Measurements from ENCODE around the gene WDFY2.

DNA sequence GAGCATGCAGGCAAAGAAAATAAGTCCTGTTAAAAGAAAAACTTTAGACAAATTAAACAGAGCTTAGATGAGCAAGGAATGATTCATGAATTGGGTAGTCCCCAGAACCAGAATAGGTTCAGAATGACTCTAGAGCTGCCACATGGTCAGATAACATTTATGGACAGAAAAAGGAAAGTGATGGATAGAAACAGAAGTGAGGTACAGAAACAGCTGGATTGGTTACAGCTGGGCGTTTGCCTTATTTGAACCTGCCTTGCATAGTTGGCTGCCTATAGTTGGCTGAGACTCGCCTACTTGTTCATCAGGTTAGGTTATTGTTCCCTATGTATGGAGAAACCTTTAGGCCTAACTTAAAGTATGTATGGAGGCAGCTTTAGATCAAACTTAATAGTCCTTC is 35.4 kb downstream of the WDFY2 start:
- no peak for TF ChIP-seq POLR2A (IDR thresholded peaks at IDR 0.05; ENCODE audit: extremely low read depth, insufficient read length)
- TF ChIP-seq, protein P1, sequence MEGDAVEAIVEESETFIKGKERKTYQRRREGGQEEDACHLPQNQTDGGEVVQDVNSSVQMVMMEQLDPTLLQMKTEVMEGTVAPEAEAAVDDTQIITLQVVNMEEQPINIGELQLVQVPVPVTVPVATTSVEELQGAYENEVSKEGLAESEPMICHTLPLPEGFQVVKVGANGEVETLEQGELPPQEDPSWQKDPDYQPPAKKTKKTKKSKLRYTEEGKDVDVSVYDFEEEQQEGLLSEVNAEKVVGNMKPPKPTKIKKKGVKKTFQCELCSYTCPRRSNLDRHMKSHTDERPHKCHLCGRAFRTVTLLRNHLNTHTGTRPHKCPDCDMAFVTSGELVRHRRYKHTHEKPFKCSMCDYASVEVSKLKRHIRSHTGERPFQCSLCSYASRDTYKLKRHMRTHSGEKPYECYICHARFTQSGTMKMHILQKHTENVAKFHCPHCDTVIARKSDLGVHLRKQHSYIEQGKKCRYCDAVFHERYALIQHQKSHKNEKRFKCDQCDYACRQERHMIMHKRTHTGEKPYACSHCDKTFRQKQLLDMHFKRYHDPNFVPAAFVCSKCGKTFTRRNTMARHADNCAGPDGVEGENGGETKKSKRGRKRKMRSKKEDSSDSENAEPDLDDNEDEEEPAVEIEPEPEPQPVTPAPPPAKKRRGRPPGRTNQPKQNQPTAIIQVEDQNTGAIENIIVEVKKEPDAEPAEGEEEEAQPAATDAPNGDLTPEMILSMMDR (IDR thresholded peaks at IDR 0.05; ENCODE audit: low read depth, low read length): no peak
- TF ChIP-seq MYC (IDR thresholded peaks at IDR 0.05; ENCODE audit: low read depth, low read length): no peak
- no peak for TF ChIP-seq MAX (IDR thresholded peaks at IDR 0.05; ENCODE audit: low read depth, low read length)

Measured in NB4 (cell line).